Measurements from ENCODE around the gene H2BW1. TPM values are rescaled to one million over a fixed set of nuclear protein-coding genes. Genes with fewer than 3 reads are reported as not detected.
"Not testable (repeated sequence)": the region's sequence is repeated elsewhere in the genome, so short reads cannot be mapped to it uniquely, and the experiment has no call there.

The H2BW1 gene
- total RNA-seq: not detected

DNA sequence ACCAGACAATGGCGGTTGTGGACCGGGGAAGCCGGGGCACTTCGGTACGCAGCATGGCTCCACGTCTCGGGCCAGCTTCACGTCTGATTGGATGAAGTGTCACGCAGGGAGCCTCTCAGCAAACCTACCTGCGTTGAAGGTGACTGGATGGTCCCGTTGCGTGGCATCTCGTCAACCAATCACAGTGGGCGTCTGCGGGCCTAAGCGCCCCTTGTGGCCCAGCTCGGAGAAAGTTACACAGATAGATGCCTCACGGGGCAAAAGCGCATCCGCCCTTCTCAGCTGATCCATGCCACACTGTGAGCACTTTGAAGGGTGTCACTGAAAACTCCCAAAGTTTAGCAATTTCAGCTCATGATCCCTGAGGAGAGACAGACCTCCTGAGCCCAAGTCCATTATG is at the start of gene H2BW1:
Gene H2BW1 (minus strand): TSS at position 103 of the 400 bp plus-strand sequence. CDS start 132 bp downstream, outside the sequence.
- Mint-ChIP-seq H3K4me1 (ENCODE audit: low read depth) (no peaks in the 10 kb centered on the region), H3K27ac (no peak within 1 kb of the TSS), H3K9me3 (no peaks in the 10 kb centered on the region), H3K36me3 (ENCODE audit: low read depth) (no peaks in the 10 kb centered on the region), H3K27me3 (no peaks in the 10 kb centered on the region), H3K4me3 (no peak within 1 kb of the TSS)
- CTCF ChIA-PET: no interaction called here
- no peak for DNase-seq
- intact Hi-C loops (cut with micrococcal nuclease): loop anchor here (5.0 kb wide), 1 partner anchor 176 kb away; no protein-coding TSS in a partner anchor
- no peak for TF ChIP-seq CTCF (IDR thresholded peaks at IDR 0.05)
- POLR2A ChIA-PET: no interaction called here
- no peak for ATAC-seq

DNA sequence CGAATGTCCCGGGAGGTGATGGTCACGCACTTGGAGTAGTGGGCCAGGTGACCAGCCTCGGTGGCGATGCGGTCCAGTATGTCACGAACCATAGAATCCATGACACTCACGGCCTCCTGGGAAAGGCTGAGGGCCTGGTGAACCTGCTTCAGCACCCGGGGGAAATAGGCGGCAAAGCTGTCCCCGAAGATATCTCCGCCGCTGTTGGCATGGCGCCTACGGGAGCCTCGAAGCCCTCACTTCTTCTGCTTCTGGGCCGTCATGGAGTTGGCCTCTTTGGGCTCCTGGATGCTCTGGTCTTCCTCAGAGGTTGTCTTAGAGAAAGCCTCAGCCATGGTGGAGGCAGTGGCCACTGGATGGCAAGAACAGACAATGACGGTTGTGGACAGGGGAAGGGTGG is 49.1 kb upstream of the H2BW1 start:
- H3K27me3 Mint-ChIP-seq; H3K9me3 Mint-ChIP-seq; intact Hi-C loops (cut with micrococcal nuclease); DNase-seq; H3K36me3 Mint-ChIP-seq (ENCODE audit: low read depth); ATAC-seq; POLR2A ChIA-PET; H3K27ac Mint-ChIP-seq; CTCF ChIA-PET; H3K4me1 Mint-ChIP-seq (ENCODE audit: low read depth); H3K4me3 Mint-ChIP-seq: not testable (repeated sequence)

GRCh38 chrX:104054956-104055355 is 41.4 kb upstream of the H2BW1 start:
- H3K9me3 Mint-ChIP-seq; POLR2A ChIA-PET; intact Hi-C loops (cut with micrococcal nuclease); DNase-seq; H3K36me3 Mint-ChIP-seq (ENCODE audit: low read depth); CTCF ChIA-PET; H3K27me3 Mint-ChIP-seq; H3K4me1 Mint-ChIP-seq (ENCODE audit: low read depth); H3K4me3 Mint-ChIP-seq; ATAC-seq; H3K27ac Mint-ChIP-seq: not testable (repeated sequence)

GRCh38 chrX:104047171-104047570 is 33.7 kb upstream of the H2BW1 start:
- H3K4me1 Mint-ChIP-seq (ENCODE audit: low read depth): peaks cover 2% of the 10 kb centered on the region
- DNase-seq: no peak
- no peaks in the 10 kb centered on the region for H3K9me3 Mint-ChIP-seq
- H3K27ac Mint-ChIP-seq: no peak overlapping the region
- intact Hi-C loops (cut with micrococcal nuclease): no loop called here
- H3K4me3 Mint-ChIP-seq: no peak overlapping the region
- ATAC-seq: no peak
- ChIA-PET POLR2A (no interaction called here), CTCF (no interaction called here)
- H3K36me3 Mint-ChIP-seq (ENCODE audit: low read depth): no peaks in the 10 kb centered on the region
- no peak for TF ChIP-seq CTCF (IDR thresholded peaks at IDR 0.05)
- peaks cover 7% of the 10 kb centered on the region for H3K27me3 Mint-ChIP-seq

DNA sequence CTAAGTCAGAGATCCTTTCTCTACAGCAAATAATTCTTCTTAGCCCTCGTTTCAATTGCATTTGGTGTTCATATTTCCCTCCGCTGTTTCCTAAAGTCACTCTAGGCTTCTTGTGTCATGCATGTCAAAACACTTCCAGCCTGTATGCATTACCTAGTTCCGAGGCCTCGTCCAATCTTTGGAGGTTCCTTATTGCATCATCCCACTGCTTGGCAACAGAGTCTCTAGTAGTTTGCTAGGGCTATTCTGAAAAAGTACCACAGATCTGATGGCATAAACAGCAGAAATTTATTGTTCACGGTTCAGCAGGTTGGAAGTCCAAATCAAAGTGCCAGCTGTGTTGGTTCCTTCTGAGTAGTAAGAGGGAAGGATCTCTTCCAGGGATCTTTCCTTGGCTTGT is 32.1 kb upstream of the H2BW1 start:
- H3K27ac Mint-ChIP-seq: no peak overlapping the region
- H3K27me3 Mint-ChIP-seq: peaks cover 7% of the 10 kb centered on the region
- POLR2A ChIA-PET: no interaction called here
- no peak overlapping the region for H3K4me3 Mint-ChIP-seq
- DNase-seq (no peak), ATAC-seq (no peak)
- peaks cover 2% of the 10 kb centered on the region for H3K4me1 Mint-ChIP-seq (ENCODE audit: low read depth)
- CTCF ChIA-PET: no interaction called here
- TF ChIP-seq CTCF (IDR thresholded peaks at IDR 0.05): no peak
- intact Hi-C loops (cut with micrococcal nuclease): no loop called here
- no peaks in the 10 kb centered on the region for H3K9me3 Mint-ChIP-seq
- no peaks in the 10 kb centered on the region for H3K36me3 Mint-ChIP-seq (ENCODE audit: low read depth)

DNA sequence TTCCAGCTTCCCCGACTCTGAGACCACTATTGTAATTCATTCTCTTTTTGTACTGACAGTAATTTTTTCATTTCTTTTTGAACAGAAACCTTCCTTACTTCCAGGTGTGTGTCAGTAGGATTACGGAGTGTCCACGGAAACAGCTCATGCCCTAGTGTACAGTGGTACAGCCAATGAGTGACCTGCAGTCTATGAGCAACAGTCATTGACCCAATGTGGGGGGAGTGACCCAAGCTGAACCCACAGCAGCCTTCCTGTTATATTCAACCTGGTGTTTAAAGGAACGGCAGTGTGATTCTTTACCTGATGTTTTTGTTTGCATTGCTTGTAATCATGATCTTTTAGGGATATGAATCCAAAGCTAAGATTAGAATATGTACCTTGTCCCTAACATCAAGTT is 27.5 kb upstream of the H2BW1 start:
- Mint-ChIP-seq H3K27me3 (peaks cover 4% of the 10 kb centered on the region), H3K4me1 (ENCODE audit: low read depth) (no peaks in the 10 kb centered on the region), H3K4me3 (no peak overlapping the region), H3K27ac (no peak overlapping the region), H3K9me3 (no peaks in the 10 kb centered on the region), H3K36me3 (ENCODE audit: low read depth) (no peaks in the 10 kb centered on the region)
- TF ChIP-seq CTCF (IDR thresholded peaks at IDR 0.05): no peak
- intact Hi-C loops (cut with micrococcal nuclease): no loop called here
- ChIA-PET CTCF (no interaction called here), POLR2A (no interaction called here)
- no peak for ATAC-seq
- no peak for DNase-seq

Measured in activated CD8-positive, alpha-beta T cell treated with anti-CD3 and anti-CD28 coated beads for 36 hours (primary cell).